HUES48 (cell line): ENCODE results near the gene CLNK.

Source experiments
- H3K27ac ChIP-seq: one replicate; pipeline ENCODE4 v1.7.0; 2013; ENCODE audit warnings: low read depth, low read length, inconsistent platforms
- H3K27me3 ChIP-seq: 2 replicates; pipeline ENCODE4 v1.6.1; 2013; ENCODE audit warnings: mild to moderate bottlenecking, low read length; ENCODE audit not compliant: control insufficient read depth, insufficient read depth
- H3K36me3 ChIP-seq: 2 replicates; pipeline ENCODE4 v1.6.1; 2013; ENCODE audit warnings: low read length; ENCODE audit not compliant: control insufficient read depth, insufficient read depth
- H3K4me1 ChIP-seq: 2 replicates; pipeline ENCODE4 v1.6.1; 2013; ENCODE audit warnings: mild to moderate bottlenecking, low read length; ENCODE audit not compliant: control insufficient read depth, insufficient read depth
- H3K4me3 ChIP-seq: 2 replicates; pipeline ENCODE4 v1.5.1; 2013; ENCODE audit warnings: mild to moderate bottlenecking, low read depth, low read length
- H3K9ac ChIP-seq: 2 replicates; pipeline ENCODE4 v1.6.1; 2013; ENCODE audit warnings: mild to moderate bottlenecking, low read depth, low read length, moderate library complexity
- H3K9me3 ChIP-seq: 2 replicates; pipeline ENCODE4 v1.6.1; 2013; ENCODE audit warnings: low read length; ENCODE audit not compliant: control insufficient read depth, insufficient read depth

CLNK gene

DNA sequence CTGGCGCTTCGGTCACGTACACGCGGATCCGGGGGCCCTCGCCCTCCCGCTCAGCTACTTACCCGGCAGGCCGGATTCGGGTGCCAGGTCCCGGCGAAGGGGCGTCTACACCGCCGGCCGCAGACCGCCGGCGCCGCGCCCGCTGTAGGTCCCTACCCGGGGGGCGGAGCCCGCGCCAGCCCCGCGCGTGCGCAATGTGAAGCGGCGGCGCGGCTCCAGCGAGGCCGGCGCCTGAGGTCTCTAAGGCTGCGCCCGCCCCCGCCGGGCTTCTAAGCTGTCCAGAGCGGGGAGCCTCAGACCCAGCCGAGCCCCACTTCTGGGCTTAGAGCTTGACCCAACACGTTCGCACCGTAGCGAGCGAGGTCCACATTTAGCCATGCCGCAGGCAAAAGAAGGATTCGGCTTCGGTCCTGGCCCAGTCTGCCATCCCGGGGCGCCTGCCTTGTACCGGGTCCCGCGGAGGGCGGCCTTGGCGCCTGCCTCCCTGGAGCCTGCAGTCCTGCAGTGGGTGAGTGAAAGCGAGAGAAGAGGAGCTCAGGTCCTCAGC, 227.2 kb downstream of the CLNK start, which contains the start of gene ZNF518B:
Gene ZNF518B, minus strand, starts transcription at position 172 of the 547 bp plus-strand sequence. CDS start 11,098 bp downstream, outside the sequence.
- H3K4me1 ChIP-seq, result peaks cover 33% of the 10 kb centered on the region
- H3K4me3 ChIP-seq, result peak within 1 kb of the TSS; percentile 66
- H3K9ac ChIP-seq, result peak within 1 kb of the TSS; percentile 73
- H3K27me3 ChIP-seq, result peaks cover 74% of the 10 kb centered on the region
- no peaks in the 10 kb centered on the region for H3K9me3 ChIP-seq
- peaks cover 8% of the 10 kb centered on the region for H3K36me3 ChIP-seq
- H3K27ac ChIP-seq, result peak within 1 kb of the TSS; percentile 58

GRCh38 chr4:10456595-10457254, 227.8 kb downstream of the CLNK start:
- H3K36me3 ChIP-seq, result peaks cover 12% of the 10 kb centered on the region
- no peaks in the 10 kb centered on the region for H3K9me3 ChIP-seq
- peaks cover 68% of the 10 kb centered on the region for H3K27me3 ChIP-seq
- H3K27ac ChIP-seq, result peak overlapping the region; percentile 58
- peak overlapping the region; percentile 73 for H3K9ac ChIP-seq
- peak overlapping the region; percentile 66 for H3K4me3 ChIP-seq
- H3K4me1 ChIP-seq, result peaks cover 31% of the 10 kb centered on the region

GRCh38 chr4:10456260-10456594, 228.3 kb downstream of the CLNK start:
- peaks cover 63% of the 10 kb centered on the region for H3K27me3 ChIP-seq
- peak overlapping the region; percentile 73 for H3K9ac ChIP-seq
- H3K36me3 ChIP-seq, result peaks cover 12% of the 10 kb centered on the region
- H3K27ac ChIP-seq, result peak overlapping the region; percentile 58
- no peaks in the 10 kb centered on the region for H3K9me3 ChIP-seq
- peaks cover 28% of the 10 kb centered on the region for H3K4me1 ChIP-seq
- peak overlapping the region; percentile 66 for H3K4me3 ChIP-seq

DNA sequence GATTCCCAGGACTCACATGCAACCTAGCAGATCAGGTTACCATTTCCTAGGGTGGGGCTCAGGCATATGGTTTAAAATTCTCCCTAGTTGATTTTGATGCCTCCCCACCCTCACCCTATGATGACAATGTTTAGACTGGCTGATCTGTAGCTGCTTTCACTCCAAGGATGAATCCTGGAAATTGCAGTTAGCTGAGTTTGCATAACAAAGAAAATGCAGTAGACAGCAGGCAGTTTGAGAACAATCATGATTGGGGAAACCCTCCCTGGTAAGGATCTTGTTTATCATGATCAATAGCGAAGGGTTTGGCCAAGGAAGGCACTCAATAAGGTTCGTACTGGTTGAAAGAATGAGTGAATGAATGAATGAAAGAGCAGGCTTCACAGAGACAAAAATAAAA, 229.4 kb downstream of the CLNK start:
- Histone ChIP-seq H3K4me1 (peaks cover 28% of the 10 kb centered on the region), H3K9me3 (no peaks in the 10 kb centered on the region), H3K36me3 (peaks cover 12% of the 10 kb centered on the region), H3K27me3 (peaks cover 52% of the 10 kb centered on the region), H3K9ac (no peak overlapping the region), H3K27ac (no peak overlapping the region), H3K4me3 (no peak overlapping the region)

DNA sequence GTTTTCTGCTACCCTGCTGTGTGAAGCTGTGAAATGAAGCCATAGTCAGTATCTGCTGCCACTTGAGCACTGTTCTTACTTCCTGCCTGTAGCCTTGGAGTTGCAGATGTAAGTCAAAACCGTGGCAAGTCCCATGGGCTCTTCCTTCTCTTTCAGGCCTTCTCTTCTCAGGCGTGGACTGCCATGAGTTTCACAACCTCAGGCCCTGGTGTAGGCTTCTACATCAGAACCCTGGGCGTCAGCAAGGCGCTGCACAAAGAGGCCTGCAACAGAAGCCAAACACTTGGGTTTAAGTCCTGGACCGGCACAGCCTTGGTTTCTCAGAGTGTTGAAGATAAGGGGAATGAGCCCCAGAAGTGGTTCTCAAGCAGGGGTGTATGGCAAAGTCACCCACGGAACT, 229.8 kb downstream of the CLNK start:
- no peak overlapping the region for H3K9ac ChIP-seq
- no peak overlapping the region for H3K4me3 ChIP-seq
- peaks cover 48% of the 10 kb centered on the region for H3K27me3 ChIP-seq
- H3K4me1 ChIP-seq, result peaks cover 28% of the 10 kb centered on the region
- no peak overlapping the region for H3K27ac ChIP-seq
- H3K9me3 ChIP-seq, result no peaks in the 10 kb centered on the region
- H3K36me3 ChIP-seq, result peaks cover 12% of the 10 kb centered on the region

DNA sequence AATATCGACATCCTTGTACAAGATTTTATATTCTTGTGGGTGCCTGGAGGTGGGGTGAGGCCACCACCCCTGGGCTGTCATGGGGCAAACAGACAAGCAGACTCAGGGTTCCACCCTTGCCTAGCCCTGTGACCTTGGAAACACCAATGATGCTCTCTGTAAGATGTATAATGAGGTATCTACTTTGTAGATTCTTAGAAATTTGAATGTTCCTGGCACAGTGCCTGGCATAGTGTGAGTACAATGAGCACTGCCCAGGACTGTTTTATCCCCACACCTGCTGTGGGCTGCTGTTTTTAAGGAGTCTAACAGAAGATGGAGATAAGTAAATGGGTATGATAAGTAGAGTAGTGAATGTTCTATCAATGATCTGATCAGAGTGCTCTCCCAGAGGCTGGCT, 230.4 kb downstream of the CLNK start:
- Histone ChIP-seq H3K9me3 (no peaks in the 10 kb centered on the region), H3K4me3 (no peak overlapping the region), H3K9ac (no peak overlapping the region), H3K36me3 (peaks cover 12% of the 10 kb centered on the region), H3K4me1 (peaks cover 28% of the 10 kb centered on the region), H3K27me3 (peaks cover 42% of the 10 kb centered on the region), H3K27ac (no peak overlapping the region)

DNA sequence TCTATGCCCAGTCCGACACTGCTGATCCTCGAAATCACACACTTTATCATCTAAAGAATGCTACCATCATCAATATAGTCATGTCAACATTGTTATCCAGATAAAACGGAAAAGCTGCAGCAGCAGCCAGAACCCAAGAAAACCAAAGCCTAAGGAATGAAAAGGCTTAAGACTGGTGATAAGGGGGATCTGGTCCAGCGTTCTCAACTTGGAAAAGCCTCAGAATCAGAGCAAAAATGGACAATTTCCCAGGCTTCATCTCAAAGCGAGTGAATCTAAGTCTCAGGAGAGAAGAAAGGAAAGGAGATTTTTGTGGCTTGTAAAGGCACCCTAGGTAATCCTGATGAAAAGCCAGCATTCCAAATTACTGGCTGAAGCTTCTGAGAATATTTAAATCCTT, 235.6 kb downstream of the CLNK start:
- Histone ChIP-seq H3K27ac (no peak overlapping the region), H3K36me3 (peaks cover 24% of the 10 kb centered on the region), H3K4me1 (no peaks in the 10 kb centered on the region), H3K27me3 (no peaks in the 10 kb centered on the region; the same call in 1 of the 2 replicates), H3K9ac (no peak overlapping the region), H3K4me3 (no peak overlapping the region), H3K9me3 (no peaks in the 10 kb centered on the region)

DNA sequence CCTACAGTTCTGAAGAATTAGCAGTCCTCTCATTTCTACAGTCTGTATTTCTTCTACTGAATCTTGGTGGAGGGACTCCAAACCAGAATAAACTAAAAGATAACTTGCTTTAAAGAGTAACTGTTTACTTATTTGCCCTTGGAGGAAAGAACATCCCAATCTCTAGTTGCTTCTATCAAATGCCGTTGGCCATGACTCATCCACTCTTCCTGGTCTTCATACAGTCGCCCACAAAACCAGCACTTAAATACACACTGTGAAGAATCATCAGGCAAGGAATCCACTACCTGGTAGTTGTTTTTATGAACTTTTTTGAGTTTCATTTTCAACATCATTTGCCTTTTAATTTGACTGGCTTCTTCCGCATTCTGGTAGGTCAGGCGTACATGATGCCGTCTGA, 241.6 kb downstream of the CLNK start:
- H3K9me3 ChIP-seq, result no peaks in the 10 kb centered on the region
- H3K4me3 ChIP-seq, result no peak overlapping the region
- H3K27ac ChIP-seq, result no peak overlapping the region
- no peaks in the 10 kb centered on the region for H3K27me3 ChIP-seq
- H3K9ac ChIP-seq, result no peak overlapping the region
- peaks cover 7% of the 10 kb centered on the region for H3K4me1 ChIP-seq
- H3K36me3 ChIP-seq, result peaks cover 18% of the 10 kb centered on the region

DNA sequence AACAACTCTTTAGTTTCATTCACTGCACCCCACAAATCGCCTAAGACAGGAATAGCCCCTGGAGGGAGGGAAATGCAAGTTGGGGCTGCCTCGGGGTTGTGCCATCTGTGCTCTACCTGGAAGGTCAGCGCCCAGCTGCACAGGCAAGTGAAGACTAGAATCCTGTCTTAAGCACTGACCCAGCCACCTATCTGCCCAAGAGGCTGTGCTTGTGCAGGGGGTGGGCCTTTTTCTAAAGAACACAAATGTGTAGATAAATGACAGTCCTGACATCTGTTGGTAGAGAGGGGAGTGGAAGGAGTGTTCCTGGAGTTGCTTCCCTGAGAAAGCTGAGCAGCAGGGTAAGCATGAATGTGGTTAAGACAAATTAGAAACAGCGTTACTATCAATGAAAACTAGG, 243.1 kb downstream of the CLNK start:
- Histone ChIP-seq H3K36me3 (peaks cover 18% of the 10 kb centered on the region), H3K9ac (no peak overlapping the region), H3K4me3 (no peak overlapping the region), H3K9me3 (no peaks in the 10 kb centered on the region), H3K4me1 (peaks cover 7% of the 10 kb centered on the region), H3K27ac (no peak overlapping the region), H3K27me3 (no peaks in the 10 kb centered on the region)

DNA sequence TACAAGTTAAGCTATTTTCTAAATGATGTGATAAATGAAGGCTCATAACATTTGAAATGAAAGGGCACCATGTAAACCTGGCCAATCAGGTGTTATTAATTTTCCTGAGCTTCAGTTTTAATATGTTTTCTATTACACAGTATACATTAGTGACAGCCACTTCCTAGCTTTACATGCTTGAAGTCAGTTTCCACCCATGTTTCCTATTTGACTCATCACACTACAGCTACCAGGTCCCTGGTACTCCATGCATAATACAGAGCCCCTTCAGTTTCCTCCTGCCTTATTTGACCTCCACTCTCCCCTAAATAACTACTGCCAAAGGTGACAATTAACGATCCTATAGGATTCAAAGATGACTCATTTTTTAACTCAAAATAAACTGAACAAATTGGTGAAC, 245.6 kb downstream of the CLNK start:
- no peaks in the 10 kb centered on the region for H3K27me3 ChIP-seq
- no peak overlapping the region for H3K4me3 ChIP-seq
- H3K9ac ChIP-seq, result no peak overlapping the region
- H3K4me1 ChIP-seq, result peaks cover 7% of the 10 kb centered on the region
- no peaks in the 10 kb centered on the region for H3K9me3 ChIP-seq
- no peaks in the 10 kb centered on the region for H3K36me3 ChIP-seq
- H3K27ac ChIP-seq, result no peak overlapping the region

DNA sequence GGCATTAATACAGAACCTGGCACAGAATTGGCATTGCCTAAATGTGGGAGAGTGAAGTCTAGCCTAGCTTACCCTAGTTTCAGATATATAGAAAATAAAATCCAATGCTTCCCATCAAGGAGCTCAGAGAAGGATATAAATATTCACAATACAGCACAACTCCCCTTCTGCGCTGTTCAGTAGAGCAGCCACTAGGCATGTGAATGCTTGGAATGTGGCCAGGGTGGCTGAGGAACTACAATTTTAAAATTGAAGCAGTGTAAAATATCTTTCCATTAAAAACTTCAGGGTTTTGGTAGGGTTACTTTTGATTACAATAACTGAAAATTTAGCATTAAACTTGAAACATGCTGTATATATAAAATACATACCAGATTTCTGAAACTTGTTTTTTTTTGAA, 246.8 kb downstream of the CLNK start:
- H3K27ac ChIP-seq, result no peak overlapping the region
- no peaks in the 10 kb centered on the region for H3K36me3 ChIP-seq
- no peak overlapping the region for H3K4me3 ChIP-seq
- peaks cover 7% of the 10 kb centered on the region for H3K4me1 ChIP-seq
- H3K27me3 ChIP-seq, result no peaks in the 10 kb centered on the region
- no peak overlapping the region for H3K9ac ChIP-seq
- no peaks in the 10 kb centered on the region for H3K9me3 ChIP-seq
